Astrocyte (in vitro differentiated cells and primary cell): ENCODE measurements around the gene BHLHE23.

Experiments
- CTCF ChIP-seq: IDR thresholded peaks from 2 replicates; pipeline ENCODE4 v1.5.1; 2011; ENCODE audit warnings: low read depth, mild to moderate bottlenecking, inconsistent platforms, low read length, moderate library complexity; ENCODE audit not compliant: insufficient read depth
- EZH2 ChIP-seq: IDR thresholded peaks from 2 replicates; pipeline ENCODE4 v1.6.1; 2012; ENCODE audit warnings: mild to moderate bottlenecking, low read length, inconsistent platforms; ENCODE audit not compliant: insufficient read depth

GRCh38 chr20:62978561-62978943, 28.2 kb downstream of the BHLHE23 start:
- TF ChIP-seq CTCF (no peak), EZH2 (no peak)
